ENCODE measurements around the gene HDAC3.
A peak's percentile ranks its signal among the peaks of the same experiment; 100 is the strongest.

Gene HDAC3

DNA sequence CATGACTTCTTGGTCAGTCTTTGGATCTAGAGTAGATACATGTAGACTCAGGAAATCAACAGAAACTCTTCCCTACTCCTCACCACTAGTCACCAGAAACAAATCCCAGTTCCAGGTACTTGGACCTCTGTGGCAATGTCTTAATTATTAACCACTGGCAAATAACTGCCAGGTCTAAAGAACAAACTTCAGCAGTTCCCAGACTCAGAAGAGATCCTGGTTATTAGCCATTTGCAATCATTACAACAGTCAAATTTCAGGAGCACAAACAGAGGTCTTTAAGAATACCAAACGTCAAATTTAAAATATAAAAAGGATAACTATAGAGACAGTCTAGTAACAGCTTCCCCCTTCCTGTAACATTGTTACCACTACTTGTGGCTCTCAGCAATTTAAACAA, 28.1 kb downstream of the HDAC3 start:
- TF ChIP-seq, protein P1, sequence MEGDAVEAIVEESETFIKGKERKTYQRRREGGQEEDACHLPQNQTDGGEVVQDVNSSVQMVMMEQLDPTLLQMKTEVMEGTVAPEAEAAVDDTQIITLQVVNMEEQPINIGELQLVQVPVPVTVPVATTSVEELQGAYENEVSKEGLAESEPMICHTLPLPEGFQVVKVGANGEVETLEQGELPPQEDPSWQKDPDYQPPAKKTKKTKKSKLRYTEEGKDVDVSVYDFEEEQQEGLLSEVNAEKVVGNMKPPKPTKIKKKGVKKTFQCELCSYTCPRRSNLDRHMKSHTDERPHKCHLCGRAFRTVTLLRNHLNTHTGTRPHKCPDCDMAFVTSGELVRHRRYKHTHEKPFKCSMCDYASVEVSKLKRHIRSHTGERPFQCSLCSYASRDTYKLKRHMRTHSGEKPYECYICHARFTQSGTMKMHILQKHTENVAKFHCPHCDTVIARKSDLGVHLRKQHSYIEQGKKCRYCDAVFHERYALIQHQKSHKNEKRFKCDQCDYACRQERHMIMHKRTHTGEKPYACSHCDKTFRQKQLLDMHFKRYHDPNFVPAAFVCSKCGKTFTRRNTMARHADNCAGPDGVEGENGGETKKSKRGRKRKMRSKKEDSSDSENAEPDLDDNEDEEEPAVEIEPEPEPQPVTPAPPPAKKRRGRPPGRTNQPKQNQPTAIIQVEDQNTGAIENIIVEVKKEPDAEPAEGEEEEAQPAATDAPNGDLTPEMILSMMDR (IDR thresholded peaks at IDR 0.05; ENCODE audit: control insufficient read depth, insufficient read depth, low read depth, low read length, missing control alignments), result no peak
- DNase-seq (ENCODE audit: low read depth), result no peak
- H3K4me3 ChIP-seq (ENCODE audit: control insufficient read depth, low read depth, low read length), result no peak overlapping the region

DNA sequence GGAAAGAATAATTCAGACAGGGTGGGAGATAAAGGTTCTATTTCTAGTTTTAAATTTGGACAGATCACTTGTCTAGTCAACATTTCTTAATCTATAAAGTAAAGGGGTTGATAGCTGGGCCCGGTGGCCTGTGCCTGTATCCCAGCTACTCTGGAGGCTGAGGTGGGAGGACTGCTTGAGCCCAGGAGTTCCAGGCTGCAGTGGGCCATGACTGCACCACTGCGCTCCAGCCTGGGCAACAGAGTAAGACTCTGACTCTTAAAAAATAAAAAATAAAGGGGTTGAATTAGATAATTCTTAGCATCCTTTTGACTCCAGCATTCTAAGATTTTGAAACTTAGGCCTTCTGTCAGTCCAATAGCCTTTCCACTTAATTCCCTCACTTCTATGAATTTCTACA, 28.6 kb downstream of the HDAC3 start:
- TF ChIP-seq, protein P1 (IDR thresholded peaks at IDR 0.05; ENCODE audit: control insufficient read depth, insufficient read depth, low read depth, low read length, missing control alignments), result no peak
- DNase-seq (ENCODE audit: low read depth), result no peak
- no peak overlapping the region for H3K4me3 ChIP-seq (ENCODE audit: control insufficient read depth, low read depth, low read length)

DNA sequence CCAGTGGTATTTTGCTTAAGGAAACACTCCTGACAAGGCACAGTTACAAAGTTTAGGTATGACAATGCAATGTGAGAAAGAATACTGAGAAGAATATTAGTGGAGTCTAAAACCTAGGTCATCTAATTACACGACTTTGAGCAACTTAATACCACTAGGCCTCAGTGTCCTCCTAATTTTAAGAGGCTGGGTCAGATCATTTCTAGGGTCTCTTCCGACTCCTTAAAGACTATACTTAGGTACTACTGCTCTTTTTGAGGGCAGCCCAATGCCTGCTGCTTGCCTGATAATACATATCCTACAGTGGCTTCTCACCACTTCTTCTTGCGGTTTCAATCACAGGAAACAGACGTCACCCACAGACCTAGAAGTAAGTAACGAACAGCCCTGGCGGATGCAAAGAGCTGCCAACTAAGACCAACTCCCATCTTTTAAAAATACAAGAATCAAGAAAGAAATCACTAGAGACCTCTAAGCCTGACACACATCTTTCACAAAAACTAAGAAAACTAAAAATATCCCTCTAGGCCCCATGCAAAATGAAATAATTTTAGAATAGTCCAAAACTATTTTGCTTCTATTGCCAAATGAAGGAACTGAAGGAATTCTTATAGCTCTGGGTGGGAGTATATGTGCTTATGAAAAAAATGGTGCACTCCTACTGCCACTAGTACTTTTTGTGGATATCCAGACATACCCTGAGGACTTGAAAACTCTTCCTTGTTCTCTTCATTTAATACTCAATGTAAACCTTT, 30.9 kb downstream of the HDAC3 start:
- TF ChIP-seq, protein P1 (IDR thresholded peaks at IDR 0.05; ENCODE audit: control insufficient read depth, insufficient read depth, low read depth, low read length, missing control alignments), result no peak
- DNase-seq (ENCODE audit: low read depth), result no peak
- no peak overlapping the region for H3K4me3 ChIP-seq (ENCODE audit: control insufficient read depth, low read depth, low read length)

DNA sequence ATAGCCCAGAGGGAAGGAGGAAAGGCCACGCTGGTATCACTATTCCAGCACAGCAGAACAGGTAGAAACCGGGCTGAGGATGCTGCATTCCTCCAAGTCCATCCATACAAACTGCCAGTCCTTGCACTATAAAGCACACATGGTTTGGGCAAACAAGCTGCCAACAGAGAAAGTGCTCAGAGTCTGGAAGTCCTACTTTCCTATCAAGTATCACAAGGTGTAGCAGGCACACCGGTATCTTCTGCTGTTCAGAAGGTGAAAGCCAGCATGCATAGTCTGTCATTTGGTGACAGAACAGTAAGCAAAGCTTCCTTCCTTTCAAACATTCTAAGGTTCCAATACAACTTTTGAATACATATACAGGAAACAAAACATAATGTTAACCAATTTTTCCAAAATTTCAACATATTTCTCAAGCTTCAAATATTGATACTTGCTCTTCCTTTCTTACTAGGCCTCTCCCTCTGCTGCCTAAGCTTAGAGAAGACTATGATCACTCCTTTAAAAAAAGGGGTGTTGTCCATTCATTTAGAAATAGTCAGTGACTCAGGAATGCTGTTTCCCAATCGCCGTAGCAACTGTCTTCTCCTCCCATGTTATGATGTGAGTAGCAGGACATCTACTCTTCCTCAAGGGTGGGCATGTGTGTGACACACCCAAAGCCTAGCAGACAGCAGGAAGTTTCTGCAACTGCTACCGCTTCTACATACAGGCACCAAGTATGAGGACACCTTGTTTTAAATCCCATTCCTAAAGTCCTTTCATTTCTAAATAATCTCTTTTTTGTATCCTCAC, 32.5 kb downstream of the HDAC3 start:
- no peak overlapping the region for H3K4me3 ChIP-seq (ENCODE audit: control insufficient read depth, low read depth, low read length)
- peak; percentile 77 for DNase-seq (ENCODE audit: low read depth)
- TF ChIP-seq, protein P1 (IDR thresholded peaks at IDR 0.05; ENCODE audit: control insufficient read depth, insufficient read depth, low read depth, low read length, missing control alignments), result no peak

DNA sequence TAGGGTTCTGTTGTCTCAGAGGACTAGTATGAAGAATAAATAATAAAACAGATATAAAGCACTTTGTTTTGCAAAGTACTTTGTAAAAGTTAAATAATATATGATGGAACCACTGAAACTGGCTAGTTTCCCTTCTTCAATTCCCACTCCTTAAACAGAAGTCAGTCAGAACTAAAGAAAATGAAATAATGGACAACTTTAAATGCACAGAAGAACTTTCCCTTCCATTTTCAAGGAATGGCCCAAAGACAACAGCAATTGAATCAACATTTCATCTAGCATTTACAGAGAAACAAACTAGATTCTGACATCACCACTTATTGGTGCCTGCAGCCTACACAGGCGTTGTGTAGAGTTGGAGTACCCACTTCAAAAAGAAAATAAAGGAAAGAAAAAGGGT, 34.0 kb downstream of the HDAC3 start:
- no peak for DNase-seq (ENCODE audit: low read depth)
- TF ChIP-seq, protein P1 (IDR thresholded peaks at IDR 0.05; ENCODE audit: control insufficient read depth, insufficient read depth, low read depth, low read length, missing control alignments), result no peak
- H3K4me3 ChIP-seq (ENCODE audit: control insufficient read depth, low read depth, low read length), result no peak overlapping the region

DNA sequence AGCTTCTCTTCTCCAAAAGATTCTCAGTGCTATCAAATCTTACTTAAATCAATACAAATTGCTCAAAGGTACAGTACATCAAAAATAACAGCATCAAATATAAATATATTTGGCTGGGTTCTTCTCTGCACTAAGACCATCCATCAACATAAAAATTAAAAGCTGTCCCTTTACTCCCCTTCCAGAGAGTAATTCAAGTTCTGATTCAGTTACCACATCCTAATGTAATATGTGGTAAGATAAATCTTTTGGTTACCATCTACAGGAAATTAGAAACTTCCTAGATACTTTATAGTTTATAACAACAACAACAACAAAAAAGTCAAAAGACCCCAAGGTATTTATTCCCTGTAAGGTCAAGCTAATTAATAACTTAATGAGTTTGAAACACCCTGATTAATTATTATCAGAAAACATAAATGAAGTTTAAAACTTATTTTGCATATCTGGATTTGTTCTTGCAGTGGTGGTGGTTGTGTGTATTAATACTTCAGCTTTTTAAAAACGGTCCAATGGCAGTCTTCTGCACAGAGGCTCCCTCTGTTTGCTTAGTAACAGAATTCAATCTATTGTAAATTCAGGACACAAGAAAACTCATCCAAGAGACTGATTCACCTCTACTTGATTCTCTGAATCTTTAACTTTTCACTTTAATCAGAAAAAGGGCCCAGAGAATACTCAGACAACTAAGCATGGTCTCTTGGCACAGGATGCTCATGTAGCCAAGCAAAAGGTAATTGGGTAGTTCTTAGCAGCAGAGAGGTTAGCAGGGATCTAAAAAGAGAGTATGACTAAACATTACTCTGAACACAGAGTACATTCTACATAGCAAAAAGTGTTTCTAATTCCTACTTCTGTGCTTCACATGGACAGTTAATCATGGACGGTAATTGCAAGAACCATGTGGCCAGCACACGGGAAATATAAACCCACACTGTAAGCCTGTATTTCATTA, 38.0 kb downstream of the HDAC3 start:
- no peak overlapping the region for H3K4me3 ChIP-seq (ENCODE audit: control insufficient read depth, low read depth, low read length)

More for the DNA sequence above, 38.0 kb downstream of the HDAC3 start:
- TF ChIP-seq, protein P1 (IDR thresholded peaks at IDR 0.05; ENCODE audit: control insufficient read depth, insufficient read depth, low read depth, low read length, missing control alignments), result no peak
- no peak for DNase-seq (ENCODE audit: low read depth)

All from AG09309 (cell line).